NCI-H1417 treated with DMSO at 0.1 percent for 48 hours (cell line): ENCODE data around the gene RBMS1.
"Not testable (repeated sequence)": the region's sequence is repeated elsewhere in the genome, so short reads cannot be mapped to it uniquely, and the experiment has no call there.

Experiments used
- DNase-seq: peaks from one replicate; lab custom pipeline; 2025; lab: John Stamatoyannopoulos, UW

Gene RBMS1

GRCh38 chr2:160469621-160470204, 23.9 kb downstream of the RBMS1 start:
- no peak for DNase-seq

DNA sequence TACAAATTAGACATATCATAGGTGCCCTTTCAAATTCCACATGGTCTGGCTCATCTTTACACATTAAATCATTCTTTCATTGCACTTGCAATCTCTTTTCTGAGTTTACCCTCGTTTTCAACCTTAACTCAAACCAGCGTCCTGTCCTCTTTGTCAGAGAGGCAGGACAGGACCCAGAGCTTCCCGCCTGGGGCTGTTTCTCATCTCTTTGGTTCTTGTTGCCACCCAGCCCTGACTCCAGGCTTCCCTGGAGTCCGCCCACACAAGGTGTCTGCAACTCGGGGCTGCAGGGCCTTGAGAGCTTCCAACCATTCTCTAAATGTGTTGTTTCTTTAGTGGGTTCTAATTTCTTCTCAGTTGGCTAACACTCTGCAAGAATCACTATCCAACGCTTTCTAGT, 24.4 kb downstream of the RBMS1 start:
- DNase-seq: no peak

- DNase-seq: no peak
Observed at GRCh38 chr2:160467086-160467485, 26.5 kb downstream of the RBMS1 start.

DNA sequence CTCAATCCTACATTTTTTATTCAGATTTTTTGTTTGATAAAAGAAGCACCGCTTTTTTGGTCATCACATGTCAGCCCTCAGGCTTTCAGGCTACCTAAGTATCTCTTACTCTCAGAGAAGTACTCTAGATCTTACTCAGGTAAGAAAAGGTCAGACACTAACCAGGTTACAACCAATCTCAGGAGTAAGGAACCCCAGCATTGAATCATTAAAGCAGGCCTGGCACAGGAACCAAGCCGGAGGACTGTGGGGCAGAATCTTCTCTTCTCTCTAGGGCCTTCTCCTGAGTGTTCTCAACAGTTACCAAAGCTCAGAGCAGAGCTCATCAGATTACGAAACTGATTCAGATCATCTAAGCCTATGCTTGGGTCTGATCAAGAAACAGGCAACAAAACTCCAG, 28.2 kb downstream of the RBMS1 start:
- DNase-seq: no peak

- DNase-seq: no peak
Observed at GRCh38 chr2:160465002-160465401, 28.6 kb downstream of the RBMS1 start.

GRCh38 chr2:160464017-160464416, 29.6 kb downstream of the RBMS1 start:
- DNase-seq: no peak

GRCh38 chr2:160463245-160463644, 30.4 kb downstream of the RBMS1 start:
- DNase-seq: no peak

GRCh38 chr2:160460333-160460731, 33.3 kb downstream of the RBMS1 start:
- no peak for DNase-seq

GRCh38 chr2:160459538-160460332, 33.9 kb downstream of the RBMS1 start:
- DNase-seq: no peak

- DNase-seq: no peak
Observed at GRCh38 chr2:160458718-160459453, 34.7 kb downstream of the RBMS1 start.

- no peak for DNase-seq
Observed at GRCh38 chr2:160457588-160457987, 36.0 kb downstream of the RBMS1 start.

DNA sequence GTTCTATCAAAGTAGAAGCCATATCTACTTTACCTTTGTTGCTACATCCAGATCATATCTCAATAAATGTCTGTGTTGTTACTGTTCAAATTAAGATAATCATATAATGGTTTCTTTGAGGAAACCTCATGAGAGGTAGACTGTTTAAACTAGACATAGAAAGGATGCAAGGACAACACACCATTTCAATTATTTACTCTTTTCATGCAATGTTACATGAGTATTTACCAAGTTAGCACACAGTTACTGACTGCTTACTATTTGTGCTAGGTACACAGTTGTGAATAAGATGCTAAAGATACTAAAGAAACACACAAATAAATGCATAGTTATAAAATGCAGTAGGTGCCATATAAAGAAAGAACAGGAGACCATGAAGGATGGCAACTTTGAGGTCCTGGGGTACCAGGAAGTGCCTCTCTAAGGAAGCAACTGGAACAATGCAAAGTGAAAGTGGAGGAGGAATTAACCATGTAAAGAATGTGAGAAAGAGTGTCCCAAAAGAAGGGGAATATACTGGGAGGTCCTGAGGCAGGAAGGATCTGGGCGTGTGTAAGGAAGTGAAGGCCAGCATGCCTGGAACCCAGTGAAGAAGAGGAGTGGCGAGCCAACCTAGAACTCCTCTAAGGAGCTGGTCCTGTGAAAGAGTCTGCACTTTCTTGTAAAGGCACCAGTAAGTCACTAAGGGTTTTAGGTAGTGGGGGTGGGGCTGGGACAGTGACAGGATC, 39.4 kb downstream of the RBMS1 start:
- DNase-seq: no peak

DNA sequence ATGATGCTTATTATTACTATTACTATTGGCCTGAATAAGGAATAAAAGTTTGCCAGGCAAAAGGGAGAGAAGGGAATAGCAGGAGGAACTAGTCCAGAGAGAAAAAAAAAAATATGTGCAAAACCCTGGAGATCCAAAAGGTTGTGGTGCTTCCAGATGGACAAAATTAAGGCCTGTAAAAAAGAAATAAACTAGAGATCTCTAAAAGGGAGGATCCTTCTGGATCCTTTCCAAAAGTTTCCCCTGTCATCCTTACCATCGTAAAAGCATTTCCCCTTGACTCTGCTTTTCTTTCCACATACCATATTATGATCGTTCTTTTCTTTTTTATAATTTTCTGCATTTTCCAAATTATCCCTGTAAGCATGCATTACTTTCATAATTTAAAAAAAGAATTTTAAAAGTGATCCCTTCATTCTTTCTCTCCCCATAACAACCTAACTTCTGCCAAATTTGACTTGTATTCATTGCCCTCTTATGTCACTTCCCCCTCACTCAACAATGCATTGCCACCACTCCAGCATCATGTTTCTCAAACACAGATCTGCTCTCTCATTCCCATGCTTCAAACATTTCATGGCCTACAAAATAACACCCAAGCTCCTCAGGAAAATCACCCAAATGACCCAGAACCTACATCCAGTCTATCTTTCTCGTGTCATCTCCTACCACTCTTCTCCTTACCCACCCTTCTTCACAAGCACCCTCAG, 40.3 kb downstream of the RBMS1 start:
- DNase-seq: no peak

DNA sequence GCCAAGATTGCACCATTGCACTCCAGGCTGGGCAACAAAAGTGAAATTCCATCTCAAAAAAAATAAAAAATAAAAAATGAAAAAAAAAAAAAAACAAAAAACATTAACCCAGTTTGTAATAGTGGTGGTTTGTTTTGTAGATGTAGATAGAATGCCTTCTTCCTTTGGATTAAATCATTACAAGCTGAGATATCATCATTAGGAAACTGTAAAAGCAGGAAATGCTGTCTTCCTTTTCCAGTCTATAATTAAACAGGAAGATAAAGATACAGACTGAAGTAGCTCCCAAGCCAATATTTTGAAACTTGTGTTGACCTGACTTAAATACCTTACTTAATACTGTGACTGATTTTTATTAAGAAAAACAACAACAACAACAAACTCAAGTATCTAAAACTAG, 43.1 kb downstream of the RBMS1 start:
- DNase-seq: no peak

DNA sequence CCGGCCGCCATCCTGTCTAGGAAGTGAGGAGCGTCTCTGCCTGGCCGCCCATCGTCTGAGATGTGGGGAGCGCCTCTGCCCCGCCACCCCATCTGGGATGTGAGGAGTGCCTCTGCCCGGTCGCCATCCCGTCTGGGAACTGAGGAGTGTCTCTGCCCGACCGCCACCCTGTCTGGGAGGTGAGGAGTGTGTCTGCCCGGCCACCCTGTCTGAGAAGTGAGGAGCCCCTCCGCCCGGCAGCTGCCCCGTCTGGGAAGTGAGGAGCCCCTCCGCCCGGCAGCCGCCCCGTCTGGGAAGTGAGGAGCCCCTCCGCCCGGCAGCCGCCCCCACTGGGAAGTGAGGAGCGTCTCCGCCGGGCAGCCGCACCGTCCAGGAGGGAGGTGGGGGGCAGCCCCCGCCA, 44.8 kb downstream of the RBMS1 start:
- not testable (repeated sequence) for DNase-seq

DNA sequence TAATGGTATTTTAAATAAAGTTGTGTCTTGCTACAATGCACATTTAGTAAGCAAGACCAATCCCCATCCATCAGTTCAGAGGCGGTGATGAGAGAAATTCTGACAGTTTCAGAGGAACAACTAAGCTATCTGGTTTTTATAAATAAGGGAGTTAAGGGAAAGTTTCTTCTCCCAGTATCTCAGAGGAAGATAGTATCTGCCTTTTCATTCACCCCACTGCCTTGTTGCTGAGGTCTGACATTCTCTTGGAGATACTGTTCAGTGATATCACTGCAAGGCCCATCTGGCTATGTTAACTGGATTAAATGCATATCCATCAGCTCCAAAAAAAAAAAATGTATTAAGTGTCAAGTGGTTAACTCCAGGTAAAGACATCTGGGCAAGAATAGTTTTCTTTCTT, 47.9 kb downstream of the RBMS1 start:
- DNase-seq: no peak

- DNase-seq: no peak
Observed at GRCh38 chr2:160442603-160443002, 51.0 kb downstream of the RBMS1 start.

- no peak for DNase-seq
Observed at GRCh38 chr2:160440888-160441287, 52.7 kb downstream of the RBMS1 start.

GRCh38 chr2:160439038-160439437, 54.6 kb downstream of the RBMS1 start:
- not testable (repeated sequence) for DNase-seq

DNA sequence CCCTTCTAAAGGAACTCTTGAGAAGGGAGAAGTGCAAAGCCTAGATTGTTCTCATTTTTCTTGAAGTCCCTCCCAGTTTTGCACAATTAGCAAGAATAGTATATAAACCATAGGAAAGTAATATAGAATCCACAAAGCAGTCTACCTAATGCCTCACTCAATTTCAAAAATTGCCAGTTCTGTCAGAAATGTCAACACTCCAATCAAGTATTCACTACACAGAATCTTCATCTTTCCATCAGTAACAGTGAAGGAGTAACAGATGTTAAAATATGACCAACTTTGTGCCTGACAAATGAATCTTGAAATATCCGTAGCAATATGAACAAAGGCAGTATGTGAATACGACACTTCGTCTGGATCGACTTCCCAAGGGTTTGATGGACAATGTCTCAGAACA, 56.3 kb downstream of the RBMS1 start:
- no peak for DNase-seq

GRCh38 chr2:160434254-160434948, 59.2 kb downstream of the RBMS1 start:
- DNase-seq: no peak
